ENCODE data around the gene DYNLL2. TPM values are rescaled to one million over a fixed set of nuclear protein-coding genes. Genes with fewer than 3 reads are reported as not detected.

The DYNLL2 gene
- total RNA-seq, 1 experiment from 2014 or later = 38.7 TPM

DNA sequence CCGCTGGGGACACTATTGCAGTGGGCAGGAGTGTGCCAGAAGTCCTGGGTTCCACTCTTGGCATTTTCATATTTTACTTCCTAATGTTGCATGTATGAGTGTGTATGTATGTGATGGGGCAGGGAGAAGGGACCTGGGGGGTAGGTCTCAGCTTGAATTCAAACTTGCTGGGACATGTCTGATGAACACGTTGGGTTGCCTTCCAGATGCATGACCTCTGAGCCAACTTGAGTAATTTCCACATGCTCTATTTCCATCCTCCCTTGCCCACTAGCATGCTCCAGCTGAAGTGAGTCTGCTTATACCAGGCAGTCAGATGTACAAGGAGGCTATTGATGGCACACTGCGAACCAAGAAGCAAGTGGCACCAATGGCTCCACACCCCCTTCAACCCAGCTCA, 43.2 kb upstream of the DYNLL2 start:
- Mint-ChIP-seq H3K9me3 (peaks cover 6 to 7% of the 10 kb centered on the region in 2 experiments; a peak in 4 of 5 replicates), H3K4me1 (peaks cover 7 to 8% of the 10 kb centered on the region in 2 experiments; a peak in 3 of 4 replicates), H3K27ac (no peak overlapping the region), H3K36me3 (ENCODE audit: insufficient read depth in 1 of 3, low read depth in 3 of 3) (peaks cover 0 to 4% (median 0%) of the 10 kb centered on the region in 3 experiments; a peak in 2 of 7 replicates), H3K27me3 (ENCODE audit: low read depth) (peaks cover 19% of the 10 kb centered on the region), H3K4me3 (no peak overlapping the region)
- no peaks in the 10 kb centered on the region for H3K79me2 ChIP-seq (ENCODE audit: insufficient read depth, low read length)
- H3K18ac ChIP-seq (ENCODE audit: insufficient read length, low read depth, low read length) = no peak overlapping the region
- no CpG with 5 or more reads among the region's 3 CpGs for WGBS (ENCODE audit: extremely low coverage, insufficient read length, low lambda C conversion rate)
- no peaks in the 10 kb centered on the region for H3K9me3 ChIP-seq (ENCODE audit: control insufficient read depth, low read depth, low read length)
- no peak overlapping the region for H3K27ac ChIP-seq (ENCODE audit: insufficient read length, low read depth, low read length)
- no peak overlapping the region for H3T11ph ChIP-seq (ENCODE audit: low read length)
- no peaks in the 10 kb centered on the region for H3K79me1 ChIP-seq (ENCODE audit: insufficient read depth, low read depth, low read length, poor library complexity, severe bottlenecking)
- H3K4me1 ChIP-seq (ENCODE audit: insufficient read depth, low read length) = no peaks in the 10 kb centered on the region
- no peak overlapping the region for H4K8ac ChIP-seq (replicated peaks; ENCODE audit: insufficient read length, low read depth, low read length)
- TF ChIP-seq, protein P1, sequence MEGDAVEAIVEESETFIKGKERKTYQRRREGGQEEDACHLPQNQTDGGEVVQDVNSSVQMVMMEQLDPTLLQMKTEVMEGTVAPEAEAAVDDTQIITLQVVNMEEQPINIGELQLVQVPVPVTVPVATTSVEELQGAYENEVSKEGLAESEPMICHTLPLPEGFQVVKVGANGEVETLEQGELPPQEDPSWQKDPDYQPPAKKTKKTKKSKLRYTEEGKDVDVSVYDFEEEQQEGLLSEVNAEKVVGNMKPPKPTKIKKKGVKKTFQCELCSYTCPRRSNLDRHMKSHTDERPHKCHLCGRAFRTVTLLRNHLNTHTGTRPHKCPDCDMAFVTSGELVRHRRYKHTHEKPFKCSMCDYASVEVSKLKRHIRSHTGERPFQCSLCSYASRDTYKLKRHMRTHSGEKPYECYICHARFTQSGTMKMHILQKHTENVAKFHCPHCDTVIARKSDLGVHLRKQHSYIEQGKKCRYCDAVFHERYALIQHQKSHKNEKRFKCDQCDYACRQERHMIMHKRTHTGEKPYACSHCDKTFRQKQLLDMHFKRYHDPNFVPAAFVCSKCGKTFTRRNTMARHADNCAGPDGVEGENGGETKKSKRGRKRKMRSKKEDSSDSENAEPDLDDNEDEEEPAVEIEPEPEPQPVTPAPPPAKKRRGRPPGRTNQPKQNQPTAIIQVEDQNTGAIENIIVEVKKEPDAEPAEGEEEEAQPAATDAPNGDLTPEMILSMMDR (conservative IDR thresholded peaks at IDR 0.05) = no peak
- no peak overlapping the region for H3K23ac ChIP-seq (ENCODE audit: insufficient read length, low read depth, low read length)
- no peak for DNase-seq
- H3K56ac ChIP-seq (ENCODE audit: insufficient read length, low read depth, low read length) = no peak overlapping the region
- no peak overlapping the region for H4K5ac ChIP-seq (ENCODE audit: insufficient read length, low read depth, low read length)
- H3K14ac ChIP-seq (ENCODE audit: insufficient read depth, low read length) = no peak overlapping the region
- H3K4me2 ChIP-seq (ENCODE audit: insufficient read depth, insufficient read length, low read length) = no peak overlapping the region
- H2BK20ac ChIP-seq (ENCODE audit: low read depth, low read length, poor library complexity, severe bottlenecking) = no peak overlapping the region
- no peak overlapping the region for H2BK12ac ChIP-seq (ENCODE audit: insufficient read length, low read depth, low read length)
- no peaks in the 10 kb centered on the region for H3K23me2 ChIP-seq (ENCODE audit: insufficient read length, low read depth, low read length, poor library complexity, severe bottlenecking)
- no peaks in the 10 kb centered on the region for H3K27me3 ChIP-seq (ENCODE audit: insufficient read depth, low read length)
- no peak overlapping the region for H4K91ac ChIP-seq (ENCODE audit: insufficient read length, low read depth, low read length)
- no peak overlapping the region for H2AK5ac ChIP-seq (ENCODE audit: insufficient read length, low read length)
- no peak overlapping the region for H2AFZ ChIP-seq (ENCODE audit: low read length)
- no peak overlapping the region for H2BK120ac ChIP-seq (ENCODE audit: low read depth, low read length, poor library complexity, severe bottlenecking)
- no peaks in the 10 kb centered on the region for H4K20me1 ChIP-seq (ENCODE audit: control insufficient read depth, insufficient read depth, insufficient read length)
- no peak overlapping the region for H3K4ac ChIP-seq (ENCODE audit: low read depth, low read length)
- H2BK15ac ChIP-seq (ENCODE audit: low read depth, low read length) = no peak overlapping the region
- H2BK5ac ChIP-seq (ENCODE audit: insufficient read length, low read length) = no peak overlapping the region
- H3K9ac ChIP-seq (ENCODE audit: extremely low read depth, insufficient read length, low read length) = no peak overlapping the region

All from H9 (cell line).